Measurements from ENCODE around the gene PHYHD1. TPM values are rescaled to one million over a fixed set of nuclear protein-coding genes. Genes with fewer than 3 reads are reported as not detected.

The PHYHD1 gene
- total and polyA plus RNA-seq, 2 of the 13 experiments (the other 11 are each of a cell fraction or from before 2014, with no cell fraction given) = 10.6 to 25.3 TPM

- TF ChIP-seq ZNF142 (CRISPR knock-in tag; IDR thresholded peaks at IDR 0.05) (peak; percentile 43; the same call in 1 of the 2 replicates), PHB2 (IDR thresholded peaks at IDR 0.05; ENCODE audit: partially characterized antibody) (no peak), CC2D1A (CRISPR knock-in tag; IDR thresholded peaks at IDR 0.05) (no peak), ZNF790 (CRISPR knock-in tag; IDR thresholded peaks at IDR 0.05; ENCODE audit: borderline replicate concordance) (no peak), NFE2L2 (IDR thresholded peaks at IDR 0.05; ENCODE audit: low read length) (no peak), SMARCE1 (IDR thresholded peaks at IDR 0.05; ENCODE audit: borderline replicate concordance) (no peak), SSRP1 (CRISPR knock-in tag; IDR thresholded peaks at IDR 0.05) (no peak), TEAD2 (CRISPR knock-in tag; IDR thresholded peaks at IDR 0.05) (no peak), HDAC1 (CRISPR knock-in tag; IDR thresholded peaks at IDR 0.05) (peak; percentile 93), CTCF (CRISPR knock-in tag; IDR thresholded peaks at IDR 0.05) (peak; percentile 3; the same call in 1 of the 2 replicates), MLXIP (CRISPR knock-in tag; IDR thresholded peaks at IDR 0.05; ENCODE audit: borderline replicate concordance) (no peak), ZNF567 (CRISPR knock-in tag; IDR thresholded peaks at IDR 0.05; ENCODE audit: borderline replicate concordance) (no peak; the same call in 1 of the 2 replicates), ZNF891 (CRISPR knock-in tag; IDR thresholded peaks at IDR 0.05) (no peak), ZNF180 (CRISPR knock-in tag; IDR thresholded peaks at IDR 0.05; ENCODE audit: borderline replicate concordance, low read depth) (no peak), ZFP36L2 (CRISPR knock-in tag; IDR thresholded peaks at IDR 0.05) (no peak), RARA (CRISPR knock-in tag; IDR thresholded peaks at IDR 0.05) (peak; percentile 35; the same call in 1 of the 2 replicates), PRDM4 (CRISPR knock-in tag; IDR thresholded peaks at IDR 0.05; ENCODE audit: borderline replicate concordance) (no peak)
Observed at GRCh38 chr9:128947527-128948301, 26.9 kb downstream of the PHYHD1 start, which contains the start of the genes DOLK and NUP188 (continued).
